NB4 (cell line): ENCODE results near the gene PHF21B.

Experiments
- CTCF ChIP-seq: IDR thresholded peaks from one replicate; pipeline ENCODE4 v1.5.1; 2012; ENCODE audit warnings: low read depth, low read length
- POLR2A ChIP-seq: IDR thresholded peaks from 2 replicates; pipeline ENCODE4 v1.6.1; 2011; ENCODE audit warnings: mild to moderate bottlenecking; ENCODE audit not compliant: insufficient read length; ENCODE audit errors: extremely low read depth
- TF ChIP-seq, protein P1 (sequence below): IDR thresholded peaks from 2 replicates; pipeline ENCODE4 v1.6.1; 2011; ENCODE audit warnings: low read depth, low read length

DNA sequence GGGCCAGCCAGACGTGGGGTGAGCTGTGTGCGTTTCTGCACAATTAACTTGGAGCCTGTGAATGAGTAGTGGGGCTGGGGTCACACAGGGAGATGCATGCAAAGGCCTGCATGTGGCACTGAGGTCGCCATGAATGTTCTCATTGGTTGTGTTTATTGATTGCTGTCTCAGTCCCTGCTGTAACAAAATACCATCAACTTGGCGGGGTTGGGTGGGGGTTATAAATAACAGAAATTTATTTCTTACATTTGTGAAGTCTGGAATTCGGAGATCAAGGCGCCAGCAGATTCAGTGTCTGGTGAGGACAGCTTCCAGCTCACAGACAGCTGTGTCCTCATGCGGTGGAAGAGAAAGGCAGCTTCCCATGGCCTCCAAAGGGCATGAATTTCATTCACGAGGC is 29.3 kb upstream of the PHF21B start:
- TF ChIP-seq POLR2A (no peak), CTCF (no peak)
- TF ChIP-seq, protein P1, sequence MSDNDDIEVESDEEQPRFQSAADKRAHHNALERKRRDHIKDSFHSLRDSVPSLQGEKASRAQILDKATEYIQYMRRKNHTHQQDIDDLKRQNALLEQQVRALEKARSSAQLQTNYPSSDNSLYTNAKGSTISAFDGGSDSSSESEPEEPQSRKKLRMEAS = no peak
